ENCODE results near the gene DUOX1. TPM values are rescaled to one million over a fixed set of nuclear protein-coding genes. Genes with fewer than 3 reads are reported as not detected.

DUOX1 gene
- total and polyA plus RNA-seq, 2 of the 13 experiments (the other 11 are each of a cell fraction or from before 2014, with no cell fraction given): 0.03 TPM; not detected in 1

DNA sequence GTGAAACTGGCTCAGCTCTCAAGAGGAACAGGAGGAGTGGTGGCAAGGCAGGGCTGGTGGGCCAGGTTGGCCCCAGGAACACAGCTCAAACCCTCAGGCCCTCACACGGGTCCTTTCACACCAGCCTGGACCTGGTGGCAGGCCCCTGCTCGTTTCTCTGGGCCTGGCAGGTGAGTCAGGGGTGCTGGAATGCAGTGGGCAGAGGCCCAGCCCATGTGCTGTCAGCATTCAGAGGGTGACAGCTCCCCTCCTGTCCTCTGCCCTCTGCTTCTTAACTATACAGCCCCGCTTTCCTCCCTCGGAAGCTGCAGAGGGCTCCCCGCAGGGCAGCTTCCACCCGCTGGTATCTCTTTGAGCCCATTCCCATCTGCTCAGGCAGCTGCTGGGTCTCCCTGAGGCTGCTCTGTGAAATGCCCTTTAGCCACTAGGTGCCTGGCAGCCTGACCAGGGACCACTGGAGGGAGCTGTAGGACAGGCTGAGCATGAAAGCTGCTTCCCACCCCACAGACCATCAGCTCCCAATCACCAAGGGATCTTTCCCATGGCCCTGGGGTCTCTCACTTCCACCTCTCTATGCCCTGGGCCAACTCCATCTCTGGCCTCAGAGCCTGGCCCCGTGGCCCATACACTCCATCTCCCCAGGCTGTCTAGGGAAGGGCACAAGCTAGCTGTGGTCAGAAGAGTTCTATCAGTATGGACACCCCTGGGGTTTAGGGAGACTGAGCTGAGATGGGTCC, 33.1 kb downstream of the DUOX1 start:
- in situ Hi-C loops (cut with HindIII; ENCODE audit: extremely low pct_ligation_motif_present, low pct_unique_long_range_greater_than_20kb): loop anchor here (5.0 kb wide), 2 partner anchors 99 to 239 kb away; a partner anchor contains a TSS
- TF ChIP-seq, protein P1, sequence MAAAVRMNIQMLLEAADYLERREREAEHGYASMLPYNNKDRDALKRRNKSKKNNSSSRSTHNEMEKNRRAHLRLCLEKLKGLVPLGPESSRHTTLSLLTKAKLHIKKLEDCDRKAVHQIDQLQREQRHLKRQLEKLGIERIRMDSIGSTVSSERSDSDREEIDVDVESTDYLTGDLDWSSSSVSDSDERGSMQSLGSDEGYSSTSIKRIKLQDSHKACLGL (CRISPR knock-in tag; IDR thresholded peaks at IDR 0.05): 0 out of 2 replicates have a peak, but pooled peaks have one; percentile 31
- TF ChIP-seq YY1 (IDR thresholded peaks at IDR 0.05; ENCODE audit: insufficient read depth, insufficient replicate concordance, low read depth, low read length) (peak; percentile 9), NFYC (CRISPR knock-in tag; IDR thresholded peaks at IDR 0.05) (no peak), IRX3 (CRISPR knock-in tag; IDR thresholded peaks at IDR 0.05; ENCODE audit: borderline replicate concordance, low read depth) (no peak), ZNF235 (CRISPR knock-in tag; IDR thresholded peaks at IDR 0.05; ENCODE audit: borderline replicate concordance) (no peak), ZSCAN12 (CRISPR knock-in tag; IDR thresholded peaks at IDR 0.05) (no peak), MYC (CRISPR knock-in tag; IDR thresholded peaks at IDR 0.05; ENCODE audit: borderline replicate concordance) (0 out of 2 replicates have a peak, but pooled peaks have one; percentile 31), ZNF614 (CRISPR knock-in tag; IDR thresholded peaks at IDR 0.05; ENCODE audit: borderline replicate concordance) (0 out of 2 replicates have a peak, but pooled peaks have one; percentile 15), ZNF367 (CRISPR knock-in tag; IDR thresholded peaks at IDR 0.05; ENCODE audit: borderline replicate concordance) (no peak), ZNF207 (IDR thresholded peaks at IDR 0.05; ENCODE audit: borderline replicate concordance) (no peak), ZNF841 (CRISPR knock-in tag; IDR thresholded peaks at IDR 0.05; ENCODE audit: borderline replicate concordance) (no peak), RAD21 (CRISPR knock-in tag; IDR thresholded peaks at IDR 0.05) (peak; percentile 96), SMYD3 (CRISPR knock-in tag; IDR thresholded peaks at IDR 0.05) (no peak), BORCS8-MEF2B (CRISPR knock-in tag; IDR thresholded peaks at IDR 0.05) (no peak)
- TF ChIP-seq, protein P2, sequence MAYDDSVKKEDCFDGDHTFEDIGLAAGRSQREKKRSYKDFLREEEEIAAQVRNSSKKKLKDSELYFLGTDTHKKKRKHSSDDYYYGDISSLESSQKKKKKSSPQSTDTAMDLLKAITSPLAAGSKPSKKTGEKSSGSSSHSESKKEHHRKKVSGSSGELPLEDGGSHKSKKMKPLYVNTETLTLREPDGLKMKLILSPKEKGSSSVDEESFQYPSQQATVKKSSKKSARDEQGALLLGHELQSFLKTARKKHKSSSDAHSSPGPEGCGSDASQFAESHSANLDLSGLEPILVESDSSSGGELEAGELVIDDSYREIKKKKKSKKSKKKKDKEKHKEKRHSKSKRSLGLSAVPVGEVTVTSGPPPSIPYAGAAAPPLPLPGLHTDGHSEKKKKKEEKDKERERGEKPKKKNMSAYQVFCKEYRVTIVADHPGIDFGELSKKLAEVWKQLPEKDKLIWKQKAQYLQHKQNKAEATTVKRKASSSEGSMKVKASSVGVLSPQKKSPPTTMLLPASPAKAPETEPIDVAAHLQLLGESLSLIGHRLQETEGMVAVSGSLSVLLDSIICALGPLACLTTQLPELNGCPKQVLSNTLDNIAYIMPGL (CRISPR knock-in tag; IDR thresholded peaks at IDR 0.05; ENCODE audit: borderline replicate concordance in 1 of 2, low read depth in 1 of 2): peak; percentile 38 to 77; a peak in 1 of 4 replicates
- TF ChIP-seq, protein P3, sequence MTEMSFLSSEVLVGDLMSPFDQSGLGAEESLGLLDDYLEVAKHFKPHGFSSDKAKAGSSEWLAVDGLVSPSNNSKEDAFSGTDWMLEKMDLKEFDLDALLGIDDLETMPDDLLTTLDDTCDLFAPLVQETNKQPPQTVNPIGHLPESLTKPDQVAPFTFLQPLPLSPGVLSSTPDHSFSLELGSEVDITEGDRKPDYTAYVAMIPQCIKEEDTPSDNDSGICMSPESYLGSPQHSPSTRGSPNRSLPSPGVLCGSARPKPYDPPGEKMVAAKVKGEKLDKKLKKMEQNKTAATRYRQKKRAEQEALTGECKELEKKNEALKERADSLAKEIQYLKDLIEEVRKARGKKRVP (CRISPR knock-in tag; IDR thresholded peaks at IDR 0.05): no peak
- TF ChIP-seq, protein P4, sequence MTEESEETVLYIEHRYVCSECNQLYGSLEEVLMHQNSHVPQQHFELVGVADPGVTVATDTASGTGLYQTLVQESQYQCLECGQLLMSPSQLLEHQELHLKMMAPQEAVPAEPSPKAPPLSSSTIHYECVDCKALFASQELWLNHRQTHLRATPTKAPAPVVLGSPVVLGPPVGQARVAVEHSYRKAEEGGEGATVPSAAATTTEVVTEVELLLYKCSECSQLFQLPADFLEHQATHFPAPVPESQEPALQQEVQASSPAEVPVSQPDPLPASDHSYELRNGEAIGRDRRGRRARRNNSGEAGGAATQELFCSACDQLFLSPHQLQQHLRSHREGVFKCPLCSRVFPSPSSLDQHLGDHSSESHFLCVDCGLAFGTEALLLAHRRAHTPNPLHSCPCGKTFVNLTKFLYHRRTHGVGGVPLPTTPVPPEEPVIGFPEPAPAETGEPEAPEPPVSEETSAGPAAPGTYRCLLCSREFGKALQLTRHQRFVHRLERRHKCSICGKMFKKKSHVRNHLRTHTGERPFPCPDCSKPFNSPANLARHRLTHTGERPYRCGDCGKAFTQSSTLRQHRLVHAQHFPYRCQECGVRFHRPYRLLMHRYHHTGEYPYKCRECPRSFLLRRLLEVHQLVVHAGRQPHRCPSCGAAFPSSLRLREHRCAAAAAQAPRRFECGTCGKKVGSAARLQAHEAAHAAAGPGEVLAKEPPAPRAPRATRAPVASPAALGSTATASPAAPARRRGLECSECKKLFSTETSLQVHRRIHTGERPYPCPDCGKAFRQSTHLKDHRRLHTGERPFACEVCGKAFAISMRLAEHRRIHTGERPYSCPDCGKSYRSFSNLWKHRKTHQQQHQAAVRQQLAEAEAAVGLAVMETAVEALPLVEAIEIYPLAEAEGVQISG (CRISPR knock-in tag; IDR thresholded peaks at IDR 0.05): 0 out of 2 replicates have a peak, but pooled peaks have one; percentile 24

More for the DNA sequence above, 33.1 kb downstream of the DUOX1 start:
- Histone ChIP-seq H3K4me3 (replicated peaks in 1 of 3; ENCODE audit: insufficient read depth in 1 of 3, low read depth in 2 of 3, low read length in 3 of 3) (no peak overlapping the region; a peak in 1 of 6 replicates), H3K27ac (ENCODE audit: extremely low read length, insufficient read depth, low read length) (no peak overlapping the region), H2AFZ (ENCODE audit: low read length) (no peak overlapping the region), H3K9ac (ENCODE audit: insufficient read depth, low read depth, low read length) (no peak overlapping the region), H3K4me1 (ENCODE audit: insufficient read depth, low read length) (peaks cover 41% of the 10 kb centered on the region), H3K79me2 (ENCODE audit: insufficient read depth, low read length) (no peaks in the 10 kb centered on the region), H3K4me2 (ENCODE audit: low read depth, low read length) (peak overlapping the region; percentile 38; the same call in 1 of the 2 replicates), H4K20me1 (ENCODE audit: insufficient read depth, low read length) (no peaks in the 10 kb centered on the region), H3K9me3 (ENCODE audit: low read length) (no peaks in the 10 kb centered on the region), H3K27me3 (ENCODE audit: control insufficient read depth in 1 of 2, insufficient read depth in 2 of 2, low read length in 2 of 2) (no peaks in the 10 kb centered on the region), H3K36me3 (replicated peaks in 1 of 2; ENCODE audit: control insufficient read depth in 1 of 2, insufficient read depth in 2 of 2, low read length in 2 of 2) (no peaks in the 10 kb centered on the region)
- intact Hi-C loops (cut with micrococcal nuclease; ENCODE audit: unreplicated experiment): loop anchor here (2.0 to 5.0 kb wide), 3 partner anchors 38 to 294 kb away; a partner anchor contains a TSS
- peak; percentile 94 for FAIRE-seq
- CTCF ChIA-PET (ENCODE audit: low intra/inter-chr PET ratio, low total read pairs): interaction anchor here (0.7 to 2.3 kb wide), 5 partner anchors 42 to 294 kb away, joined by 3 to 16 read pairs (median 4); no protein-coding TSS in a partner anchor
- POLR2A ChIA-PET: interaction anchor here (0.9 to 1.9 kb wide), 6 partner anchors 24 to 239 kb away, joined by 4 to 12 read pairs (median 5); partner anchors contain the start of gene SHF
- no TSS peak for BruUV-seq (replicated peaks)
- 0% methylated on average over 5 of the region's 7 CpGs for WGBS (ENCODE audit: low lambda C conversion rate)
- peak; percentile 76 for DNase-seq (ENCODE audit: low spot score)
- ATAC-seq: peak; percentile 83
